ENCODE measurements around the gene EVPL. TPM values are rescaled to one million over a fixed set of nuclear protein-coding genes. Genes with fewer than 3 reads are reported as not detected.

EVPL gene
- total and polyA plus RNA-seq, 10 of the 15 experiments (the other 5 are each of a cell fraction or from before 2014, with no cell fraction given), result 0.03 TPM; not detected in 9

GRCh38 chr17:75978938-75979704 lies 48.0 kb downstream of the EVPL start, which contains the start of the genes ACOX1 and TEN1 (continued):
- peak; percentile 96 for TF ChIP-seq PML (IDR thresholded peaks at IDR 0.05; ENCODE audit: low read length)
- TF ChIP-seq CBFB (IDR thresholded peaks at IDR 0.05; ENCODE audit: low read depth), result peak; percentile 77
- peak; percentile 56 for TF ChIP-seq SP1 (IDR thresholded peaks at IDR 0.05; ENCODE audit: low read depth, low read length)
- peak; percentile 76 for TF ChIP-seq PRDM15 (CRISPR knock-in tag; IDR thresholded peaks at IDR 0.05)
- peak; percentile 81 for TF ChIP-seq E4F1 (IDR thresholded peaks at IDR 0.05; ENCODE audit: borderline replicate concordance, partially characterized antibody)
- TF ChIP-seq IKZF2 (IDR thresholded peaks at IDR 0.05), result peak; percentile 36 to 70
- no peak for TF ChIP-seq SUZ12 (IDR thresholded peaks at IDR 0.05; ENCODE audit: unreplicated experiment)
- TF ChIP-seq PBX3 (IDR thresholded peaks at IDR 0.05; ENCODE audit: insufficient replicate concordance, low read depth, low read length), result peak; percentile 93
- TF ChIP-seq USF2 (IDR thresholded peaks at IDR 0.05; ENCODE audit: borderline replicate concordance, low read depth, low read length), result peak; percentile 91
- peak; percentile 98 for TF ChIP-seq TAF1 (IDR thresholded peaks at IDR 0.05; ENCODE audit: borderline replicate concordance, low read depth, low read length)
- TF ChIP-seq YBX1 (IDR thresholded peaks at IDR 0.05), result no peak
- peak; percentile 31; the same call in 1 of the 2 replicates for TF ChIP-seq CHD2 (IDR thresholded peaks at IDR 0.05; ENCODE audit: borderline replicate concordance, low read depth, low read length)
- TF ChIP-seq CTCF (IDR thresholded peaks at IDR 0.05 in 2 of 3, conservative IDR thresholded peaks at IDR 0.05 in 1 of 3; ENCODE audit: control insufficient read depth in 2 of 3, extremely low read depth in 1 of 3, insufficient read depth in 1 of 3, low read depth in 3 of 3, low read length in 3 of 3), result peak; percentile 7 to 32 (median 13); a peak in 3 of 6 replicates
- no peak for TF ChIP-seq NRF1 (conservative IDR thresholded peaks at IDR 0.05; ENCODE audit: low read depth, low read length)
- no peak for TF ChIP-seq KAT2A (conservative IDR thresholded peaks at IDR 0.05; ENCODE audit: control insufficient read depth, low read depth, low read length)
- peak; percentile 94 for TF ChIP-seq USF1 (IDR thresholded peaks at IDR 0.05; ENCODE audit: borderline replicate concordance, extremely low read length, insufficient read depth, low read depth, low read length)
- TF ChIP-seq NR2F1 (conservative IDR thresholded peaks at IDR 0.05), result peak; percentile 76

Data from GM12878 (cell line).